GM21367 (cell line): ENCODE results near the gene FAF2.
"Not testable (repeated sequence)": the region's sequence is repeated elsewhere in the genome, so short reads cannot be mapped to it uniquely, and the experiment has no call there.

Experiments used
- ATAC-seq: cut with Tn5 transposase; IDR thresholded peaks from one replicate; pipeline ENCODE4 v1.9.1; 2021; ENCODE audit not compliant: unreplicated experiment

Gene FAF2

DNA sequence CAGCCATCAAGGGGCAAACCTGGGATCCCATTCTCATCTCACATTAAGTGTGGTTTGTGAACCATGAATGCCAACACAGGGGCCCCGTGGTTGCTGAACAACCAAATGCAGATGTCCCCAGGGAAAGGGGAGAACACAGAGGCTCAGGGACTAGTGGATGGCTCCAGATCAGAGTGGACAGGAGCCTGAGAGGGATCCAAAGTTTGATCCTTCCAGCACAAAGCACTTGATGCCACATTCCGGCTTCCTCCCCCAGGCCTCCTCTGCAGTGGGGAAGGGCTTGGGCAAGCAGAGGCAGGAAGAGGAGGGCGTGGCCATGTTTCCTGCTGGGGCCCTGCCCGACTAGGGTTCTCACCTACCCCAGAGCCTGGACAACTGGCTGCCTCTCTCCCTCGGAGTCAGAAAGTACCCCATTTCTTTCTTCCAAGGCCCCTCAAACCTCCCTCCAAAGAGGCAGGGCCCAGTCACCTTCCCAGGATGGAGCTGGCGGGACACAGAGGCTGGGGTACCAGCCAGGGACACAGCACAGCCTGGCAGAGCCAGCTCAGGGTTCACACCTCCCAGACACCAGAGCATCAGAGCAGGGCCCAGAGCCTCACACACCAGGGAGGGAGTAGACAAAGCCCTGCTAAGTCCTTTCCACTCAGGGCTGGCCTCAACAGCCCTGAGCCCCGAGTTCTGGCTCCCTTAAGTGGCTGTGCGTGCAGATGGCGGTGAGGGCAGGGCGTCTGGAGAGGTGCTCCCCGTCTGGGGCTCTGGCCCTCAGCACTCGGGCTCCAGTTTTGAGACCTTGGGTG lies 93.4 kb downstream of the FAF2 start:
- no peak for ATAC-seq

DNA sequence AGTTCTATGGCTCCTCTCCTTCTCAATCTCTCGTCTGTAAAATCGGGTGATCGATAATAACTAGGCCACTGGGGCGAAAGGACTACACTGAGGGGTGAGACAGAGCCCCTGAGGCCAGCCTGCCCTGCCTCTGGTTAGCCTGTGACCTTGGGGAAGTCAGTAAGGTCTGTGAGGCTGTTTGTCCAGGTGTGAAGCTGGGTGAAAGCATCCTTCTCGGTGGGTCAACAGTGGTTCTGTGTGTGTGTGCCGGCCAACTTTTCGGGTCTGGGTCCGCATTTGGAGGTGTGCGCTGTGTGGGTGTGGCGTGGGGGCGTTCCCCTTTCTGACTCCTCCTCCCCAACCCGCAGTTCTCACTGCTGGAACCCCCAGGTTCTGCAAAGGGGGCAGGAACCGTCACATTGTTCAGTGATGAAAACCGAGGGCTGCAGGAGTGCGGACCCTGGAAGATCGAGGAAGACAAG lies 94.0 kb downstream of the FAF2 start:
- no peak for ATAC-seq

DNA sequence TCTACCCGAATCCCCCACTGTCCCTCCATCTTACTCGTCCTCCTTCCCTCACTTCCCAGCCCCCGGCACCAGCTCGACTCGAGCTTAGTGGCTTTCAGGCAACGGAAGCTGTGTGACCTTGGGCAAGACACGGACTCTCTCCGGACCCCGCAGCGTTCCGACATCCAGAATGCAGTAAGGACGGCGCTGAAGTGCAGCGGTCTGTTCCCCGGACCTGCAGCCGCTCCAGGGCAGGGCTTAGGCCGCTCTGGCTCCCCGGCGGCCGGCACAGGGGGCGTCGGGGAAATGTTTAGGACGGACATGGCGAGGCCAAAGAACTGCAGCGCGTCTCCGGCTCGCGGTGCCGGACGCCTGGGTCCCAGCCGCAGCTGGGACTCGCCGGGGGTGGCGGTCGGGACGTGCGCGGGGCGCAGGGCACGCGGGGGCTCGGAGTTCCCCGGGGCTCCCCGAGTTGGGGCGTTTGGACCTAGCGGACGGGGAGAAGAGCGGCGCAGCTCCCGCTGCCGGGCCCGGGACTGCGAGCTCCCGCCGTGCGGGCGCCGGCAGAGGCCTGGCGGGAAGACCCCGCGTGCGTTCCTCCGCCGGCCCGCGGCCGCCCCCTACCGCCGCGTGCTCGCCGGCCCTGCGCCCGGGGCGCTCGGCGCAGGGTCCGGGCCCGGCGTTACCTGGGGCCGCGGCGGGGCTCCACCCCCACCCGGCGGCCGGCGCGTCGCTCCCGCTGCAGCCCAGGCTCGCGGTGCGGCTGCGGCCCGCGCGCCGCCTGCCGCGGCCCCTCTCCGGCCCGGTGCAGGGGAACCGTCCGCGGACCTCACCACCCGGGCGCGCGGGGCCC lies 94.6 kb downstream of the FAF2 start:
- ATAC-seq, result peak; percentile 31

DNA sequence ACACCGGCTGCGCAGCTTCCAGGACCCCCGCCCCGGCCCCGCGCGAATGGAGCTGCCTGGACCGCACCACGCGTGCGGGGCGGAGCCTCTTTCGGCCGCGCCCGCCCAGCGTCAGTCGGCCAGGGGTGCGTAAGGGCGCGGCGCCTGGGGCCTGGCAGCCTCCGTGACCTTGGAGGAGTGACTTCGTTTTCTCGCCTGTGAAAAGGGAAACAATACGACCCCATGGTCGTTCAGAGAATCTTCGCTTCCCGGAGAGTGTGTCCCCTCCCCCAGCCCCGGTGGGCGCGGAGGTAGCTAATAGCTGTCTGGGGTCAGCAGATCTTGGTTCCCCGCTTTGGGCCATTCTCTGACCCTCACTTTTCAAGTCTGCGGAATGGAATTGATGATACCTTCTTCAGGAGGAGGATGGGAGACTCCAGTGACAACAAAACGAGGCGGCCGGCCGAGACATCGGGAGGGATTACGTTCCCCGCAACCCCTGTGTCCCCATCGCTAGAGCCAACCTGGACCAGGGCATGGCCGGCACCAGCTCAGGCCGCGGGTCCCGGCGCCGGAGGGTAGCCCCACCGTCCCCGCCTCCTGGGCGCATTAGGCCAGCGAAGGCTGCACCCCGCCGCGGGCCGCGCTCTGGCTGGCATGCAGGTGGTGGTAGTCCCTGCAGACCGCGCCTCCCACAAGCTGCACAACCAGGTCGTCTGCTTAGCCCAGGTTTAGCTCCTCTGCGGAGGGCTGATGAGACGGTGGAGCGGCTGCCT lies 95.4 kb downstream of the FAF2 start:
- ATAC-seq, result peak; percentile 44

DNA sequence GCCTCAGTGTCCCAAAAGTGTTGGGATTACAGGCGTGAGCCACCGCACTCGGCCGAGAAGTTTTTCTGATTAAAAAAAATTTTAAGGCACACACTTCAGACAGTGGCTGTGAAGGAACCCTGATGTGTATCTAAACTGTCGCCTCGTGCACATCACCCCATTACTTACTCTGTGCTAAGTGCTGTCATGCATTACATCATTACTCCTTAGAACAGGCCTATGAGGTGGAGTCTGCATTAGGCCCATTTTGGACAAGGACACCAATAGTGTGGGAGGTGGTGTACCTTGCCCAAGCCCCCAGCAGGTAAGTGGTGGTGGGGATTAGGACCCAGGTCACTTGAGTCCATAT lies 97.2 kb downstream of the FAF2 start:
- ATAC-seq, result no peak

DNA sequence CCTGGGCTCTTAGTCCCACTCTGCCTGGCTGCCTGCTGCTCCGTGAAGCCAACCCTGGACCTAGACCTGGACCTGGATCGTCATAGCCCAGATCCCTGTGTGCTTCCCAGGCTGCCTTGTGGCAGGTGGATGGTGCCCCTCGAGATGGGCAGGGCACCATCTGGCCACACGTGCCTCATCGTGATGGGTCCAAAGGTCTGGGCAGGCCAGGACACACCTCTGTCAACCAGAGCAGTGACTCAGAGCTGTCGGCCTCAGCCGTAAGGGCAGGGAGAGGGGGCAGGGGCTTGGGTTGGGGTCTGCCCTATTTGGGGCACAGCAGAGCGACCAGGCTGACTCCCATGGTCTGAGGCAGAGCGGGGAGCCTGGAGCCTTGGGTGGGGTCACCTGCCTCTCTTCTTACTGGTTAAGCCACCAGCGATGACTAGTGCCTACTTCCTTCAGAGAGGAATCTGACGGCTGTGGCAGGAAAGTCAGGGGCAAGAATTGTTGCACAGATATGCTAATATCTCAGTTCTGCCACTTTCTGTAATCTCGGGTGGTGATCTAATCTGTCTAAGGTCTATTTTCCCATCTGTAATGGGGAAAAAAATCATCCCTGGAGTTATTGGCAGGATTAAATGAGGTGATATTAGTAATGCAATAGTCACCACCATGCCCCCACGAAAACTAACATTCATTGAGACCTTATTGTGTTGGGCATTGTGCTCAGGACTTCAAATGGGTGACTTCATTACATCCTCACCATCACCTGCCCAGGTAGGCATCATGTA lies 97.7 kb downstream of the FAF2 start:
- ATAC-seq, result no peak

DNA sequence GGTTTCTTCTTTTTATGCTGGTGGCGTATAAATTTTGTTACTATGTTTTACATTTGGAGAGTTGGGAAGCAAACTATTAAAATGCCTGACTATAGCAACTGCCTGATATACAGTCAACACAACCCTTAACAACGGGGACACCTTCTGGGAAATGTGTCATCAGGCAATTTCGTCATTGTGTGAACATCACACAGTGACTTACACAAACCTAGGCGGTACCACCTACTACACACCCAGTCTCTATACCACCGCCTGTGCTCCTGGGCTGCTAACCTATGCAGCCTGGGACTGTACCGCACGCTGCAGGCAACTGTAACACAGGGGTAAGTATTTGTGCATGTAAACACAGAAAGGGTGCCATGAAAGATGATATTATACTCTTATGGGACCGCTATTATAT lies 99.6 kb downstream of the FAF2 start:
- no peak for ATAC-seq

DNA sequence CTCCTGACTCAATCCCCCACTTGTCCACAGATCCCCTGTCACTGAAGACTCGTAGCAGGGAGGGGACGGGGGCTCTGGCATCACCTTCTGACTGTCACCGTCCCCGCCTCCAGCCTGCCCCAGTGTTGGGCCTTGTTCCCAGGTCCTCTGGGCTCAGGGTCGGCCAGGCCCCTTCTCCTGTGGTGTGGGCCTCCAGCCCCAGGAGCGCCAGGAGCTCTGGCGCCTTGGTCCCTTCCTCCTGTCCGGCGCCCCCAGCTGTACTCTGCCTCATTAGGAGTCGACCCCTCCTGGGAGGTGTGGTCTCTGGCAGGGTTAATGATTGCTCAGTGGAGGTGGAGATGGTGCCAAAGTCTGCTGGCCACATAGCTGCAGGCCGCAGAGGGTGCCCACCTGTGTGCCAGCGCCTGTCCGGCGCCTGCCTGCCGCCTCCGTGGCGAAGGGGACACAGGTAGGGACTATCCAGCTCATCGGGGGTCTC lies 100.8 kb downstream of the FAF2 start, which contains the start of gene CDHR2:
CDHR2 (plus strand) TSS at position 376 of the 478 bp plus-strand sequence. CDS start 16,011 bp downstream, outside the sequence.
- no peak for ATAC-seq

DNA sequence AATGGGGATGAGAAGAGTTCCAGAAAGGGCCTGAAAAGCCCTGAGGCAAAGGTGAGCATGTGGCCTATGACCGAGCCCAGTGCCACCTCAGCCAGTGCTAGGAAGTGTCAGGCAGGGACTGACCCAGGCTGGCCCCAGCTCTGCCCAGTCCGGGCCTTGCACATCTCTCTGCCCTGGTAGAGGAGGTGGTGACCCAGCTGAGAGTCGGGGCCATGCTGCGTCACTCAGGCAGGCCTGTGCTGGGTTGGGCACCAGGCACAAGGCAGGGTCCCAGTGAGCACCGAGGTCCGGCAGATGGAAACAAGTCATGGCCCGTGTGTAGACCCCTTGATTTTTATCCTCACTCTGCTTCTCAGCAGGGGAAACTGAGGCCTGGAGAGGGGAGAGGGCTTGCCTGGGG lies 101.7 kb downstream of the FAF2 start:
- ATAC-seq, result no peak

DNA sequence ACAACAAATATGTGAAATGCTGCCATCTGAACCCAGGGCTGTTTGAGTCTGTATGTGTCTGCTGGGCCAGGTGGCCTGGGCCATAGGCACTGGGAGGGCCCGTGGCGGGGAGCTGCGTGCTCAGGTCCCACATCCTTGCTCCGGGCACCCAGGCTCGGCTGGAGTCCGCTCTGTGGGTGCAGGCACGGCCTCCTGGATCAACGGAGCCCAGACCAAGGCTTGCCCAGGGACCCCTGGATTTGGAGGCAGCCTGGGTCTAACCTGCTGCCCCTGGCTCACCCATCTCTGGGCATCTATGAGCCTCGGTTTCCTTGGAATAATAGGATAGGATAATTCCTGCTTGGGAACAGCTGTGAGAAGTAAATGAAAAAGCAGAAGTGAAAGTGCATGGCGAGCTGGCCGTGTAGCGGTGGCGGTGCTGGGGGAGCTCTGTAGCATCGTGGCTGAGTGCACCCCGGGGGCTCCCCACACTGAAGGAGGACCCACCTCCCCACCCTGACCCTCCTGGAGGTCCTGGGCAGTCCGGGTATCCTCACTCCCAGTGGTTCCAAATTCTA lies 102.2 kb downstream of the FAF2 start:
- no peak for ATAC-seq

DNA sequence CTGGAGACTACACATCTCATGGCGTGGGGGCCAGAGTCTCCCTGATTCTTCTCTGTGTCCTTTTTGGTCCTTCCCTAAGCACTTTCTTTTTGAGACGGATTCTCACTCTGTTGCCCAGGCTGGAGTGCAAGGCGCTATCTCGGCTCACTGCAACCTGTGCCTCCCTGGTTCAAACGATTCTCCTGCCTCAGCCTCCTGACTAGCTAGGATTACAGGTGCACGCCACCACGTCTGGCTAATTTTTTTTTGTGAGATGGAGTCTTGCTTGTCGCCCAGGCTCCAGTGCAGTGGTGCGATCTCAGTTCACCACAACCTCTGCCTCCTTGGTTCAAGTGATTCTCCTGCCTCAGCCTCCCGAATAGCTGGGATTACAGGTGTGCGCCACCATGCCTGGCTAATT lies 102.8 kb downstream of the FAF2 start:
- not testable (repeated sequence) for ATAC-seq

DNA sequence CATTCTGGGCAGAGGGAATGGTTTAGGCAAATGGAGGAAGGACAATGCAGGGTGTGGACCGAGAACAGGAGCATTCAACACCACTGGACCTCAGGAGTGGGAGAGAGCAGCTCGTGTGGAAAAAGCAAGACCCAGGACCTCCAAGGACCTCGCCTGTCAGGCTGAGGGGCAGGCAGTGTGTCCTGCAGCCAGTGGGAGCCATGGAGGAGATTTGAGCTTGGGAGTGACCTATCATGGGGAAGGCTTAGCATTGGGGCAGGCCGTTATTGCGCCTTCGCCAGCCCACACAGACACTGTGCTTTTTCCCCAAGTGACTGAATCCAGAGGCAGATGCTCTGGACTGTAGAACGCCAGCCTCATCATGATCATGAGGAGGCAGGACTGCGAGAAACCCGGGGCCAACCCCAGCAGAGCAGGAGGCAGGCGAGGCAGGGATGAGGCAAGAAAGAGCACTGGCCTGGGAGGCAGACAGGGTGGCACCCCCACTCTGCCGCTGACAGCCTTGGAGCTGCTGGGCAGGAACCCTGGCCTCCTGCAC lies 104.2 kb downstream of the FAF2 start:
- ATAC-seq, result no peak

DNA sequence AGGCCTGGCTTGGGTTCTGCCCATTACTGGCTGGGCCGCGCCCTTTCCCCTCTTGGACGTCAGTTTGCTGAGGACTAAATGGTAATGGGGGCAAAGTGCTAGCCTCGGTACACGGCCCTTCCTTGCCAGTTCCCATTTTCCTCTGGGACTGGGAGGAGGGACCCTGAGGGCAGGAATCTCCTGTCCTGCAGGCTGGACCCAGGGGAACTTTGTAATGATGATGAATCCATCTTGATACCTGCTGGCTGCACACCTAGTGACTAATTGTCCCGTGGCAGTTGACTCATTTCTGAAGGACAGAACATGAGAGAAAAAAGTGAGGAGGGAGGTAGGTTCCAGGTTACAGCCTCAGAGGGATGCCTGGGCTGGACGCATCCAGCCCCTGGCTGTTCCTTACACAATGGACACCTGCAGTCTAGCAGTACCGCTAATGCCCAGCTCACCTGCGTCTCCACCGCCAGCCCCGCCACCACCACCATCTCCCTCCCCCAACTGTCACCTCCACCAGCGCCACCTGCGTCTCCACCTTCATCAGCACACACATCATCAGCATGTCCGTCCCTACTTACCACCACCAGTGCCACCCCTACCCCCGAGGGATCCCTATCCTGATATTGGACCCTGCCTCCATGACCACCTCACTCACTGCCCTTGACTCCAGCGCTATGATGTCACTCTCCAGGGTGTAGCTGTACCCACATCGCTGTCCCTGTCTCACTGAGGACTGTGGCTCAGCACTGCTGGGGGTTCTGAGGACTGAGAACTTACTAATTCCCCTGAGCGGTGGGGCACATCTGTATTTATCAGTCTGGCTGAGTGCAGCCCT lies 105.3 kb downstream of the FAF2 start:
- no peak for ATAC-seq

DNA sequence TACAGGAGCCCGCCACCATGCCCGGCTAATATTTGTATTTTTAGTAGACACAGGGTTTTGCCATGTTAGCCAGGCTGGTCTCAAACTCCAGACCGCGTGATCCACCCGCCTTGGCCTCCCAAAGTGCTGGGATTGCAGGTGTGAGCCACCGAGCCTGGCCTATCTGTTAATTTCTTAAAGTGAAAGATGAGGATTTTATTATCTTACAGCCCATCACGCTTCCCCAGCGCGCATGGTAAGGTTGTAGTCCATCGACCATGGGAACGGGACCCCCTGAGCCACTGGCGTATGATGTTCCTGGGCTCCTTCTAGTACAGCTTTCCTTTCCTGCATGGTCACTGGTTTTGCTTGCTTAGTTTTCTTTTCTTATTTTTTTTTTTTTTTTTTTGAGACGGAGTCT lies 109.7 kb downstream of the FAF2 start:
- ATAC-seq, result no peak
